ENCODE results near the gene AFM.

Gene AFM

DNA sequence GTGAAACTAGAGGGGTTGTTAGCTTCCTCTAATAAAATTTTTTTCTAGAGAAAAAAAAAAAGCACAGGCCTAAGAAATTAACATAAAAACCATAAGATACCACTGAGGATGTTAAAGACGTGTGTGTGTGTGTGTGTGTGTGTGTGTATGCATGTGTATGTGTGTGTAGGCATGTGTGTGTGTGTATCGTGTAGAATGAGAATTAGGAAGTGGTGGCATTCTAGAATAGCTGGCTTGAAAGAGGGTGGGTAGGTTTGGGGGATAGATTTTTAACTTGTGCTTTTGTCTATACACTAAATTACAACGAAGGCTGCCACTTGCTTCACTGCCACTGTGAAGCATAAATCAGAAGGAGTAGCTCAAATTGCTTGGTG is 22.5 kb upstream of the AFM start:
- no peaks in the 10 kb centered on the region for H3K9me3 Mint-ChIP-seq (ENCODE audit: low read depth)

DNA sequence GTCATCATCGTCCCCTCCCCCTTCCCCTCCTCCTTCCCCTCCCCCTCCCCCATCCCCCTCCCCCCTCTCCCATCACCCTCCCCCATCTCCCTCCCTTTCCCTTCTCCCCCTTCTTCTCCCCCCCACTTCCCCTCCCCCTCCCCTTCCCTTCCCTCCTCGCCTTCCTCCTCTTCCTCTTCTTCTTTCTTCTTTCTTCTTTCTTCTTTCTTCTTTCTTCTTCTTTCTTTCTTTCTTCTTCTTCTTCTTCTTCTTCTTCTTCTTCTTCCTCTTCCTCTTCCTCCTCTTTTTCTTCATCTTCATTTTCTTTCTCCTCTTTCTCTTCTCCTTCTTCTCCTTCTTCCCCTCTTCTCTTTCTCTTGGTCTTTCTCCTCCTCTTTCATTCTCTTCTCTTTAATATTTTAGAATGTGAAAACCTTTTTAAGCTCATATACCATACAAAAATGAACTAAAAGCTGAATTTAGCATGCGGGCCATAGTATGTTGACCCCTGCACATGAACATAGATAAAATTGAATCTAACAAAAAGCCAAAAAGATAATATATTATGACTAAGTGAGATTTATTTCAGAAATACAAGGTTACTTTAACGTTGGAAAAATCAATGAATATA is 20.5 kb upstream of the AFM start:
- H3K27ac Mint-ChIP-seq, result no peak overlapping the region
- no peaks in the 10 kb centered on the region for H3K9me3 Mint-ChIP-seq (ENCODE audit: low read depth)
- no peaks in the 10 kb centered on the region for H3K4me1 Mint-ChIP-seq (ENCODE audit: low read depth)
- H3K4me3 Mint-ChIP-seq, result no peak overlapping the region
- peaks cover 2% of the 10 kb centered on the region for H3K27me3 Mint-ChIP-seq
- no peaks in the 10 kb centered on the region for H3K36me3 Mint-ChIP-seq

More for the DNA sequence above, 22.5 kb upstream of the AFM start:
- Mint-ChIP-seq H3K27ac (no peak overlapping the region), H3K36me3 (no peaks in the 10 kb centered on the region), H3K27me3 (peaks cover 2% of the 10 kb centered on the region), H3K4me1 (ENCODE audit: low read depth) (no peaks in the 10 kb centered on the region), H3K4me3 (no peak overlapping the region)

DNA sequence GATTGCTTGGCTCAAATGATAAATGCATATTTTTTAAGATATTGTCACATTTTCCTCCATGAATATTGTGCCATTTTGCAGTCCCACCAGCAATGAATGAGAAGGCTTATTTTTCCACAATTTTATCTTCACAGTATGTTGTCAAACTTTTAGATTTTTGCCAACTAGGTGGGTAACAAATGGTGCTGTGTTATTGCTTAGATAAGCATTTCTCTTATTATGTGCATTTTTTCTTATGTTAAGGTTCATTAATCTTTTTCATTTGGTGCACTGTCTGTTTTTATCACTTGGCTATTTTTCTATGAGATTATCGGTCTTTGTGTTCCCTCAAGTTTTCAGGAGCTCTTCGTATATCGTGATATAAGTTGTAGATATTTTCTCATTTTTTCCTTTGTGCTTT is 13.4 kb upstream of the AFM start:
- no peaks in the 10 kb centered on the region for H3K36me3 Mint-ChIP-seq
- H3K4me1 Mint-ChIP-seq (ENCODE audit: low read depth), result no peaks in the 10 kb centered on the region
- H3K27ac Mint-ChIP-seq, result no peak overlapping the region
- peaks cover 9% of the 10 kb centered on the region for H3K9me3 Mint-ChIP-seq (ENCODE audit: low read depth)
- no peak overlapping the region for H3K4me3 Mint-ChIP-seq
- H3K27me3 Mint-ChIP-seq, result peaks cover 5% of the 10 kb centered on the region

DNA sequence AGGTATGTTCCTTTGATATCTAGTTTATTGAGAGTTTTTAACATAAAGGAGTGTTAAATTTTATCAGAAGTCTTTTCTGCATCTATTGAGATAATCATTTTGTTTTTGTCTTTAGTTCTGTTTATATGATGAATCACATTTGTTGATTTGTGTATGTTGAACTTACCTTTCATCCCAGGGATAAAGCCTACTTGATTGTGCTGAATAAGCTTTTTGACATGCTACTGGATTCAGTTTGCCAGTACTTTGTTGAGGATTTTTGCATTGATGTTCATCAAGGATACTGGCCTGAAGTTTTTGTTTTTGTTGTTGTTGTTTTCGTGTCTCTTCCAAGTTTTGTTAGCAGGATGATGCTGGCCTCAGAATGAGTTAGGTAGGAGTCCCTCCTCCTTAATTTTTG is 10.8 kb upstream of the AFM start:
- H3K4me1 Mint-ChIP-seq (ENCODE audit: low read depth), result no peaks in the 10 kb centered on the region
- no peaks in the 10 kb centered on the region for H3K36me3 Mint-ChIP-seq
- H3K27ac Mint-ChIP-seq, result no peak overlapping the region
- H3K27me3 Mint-ChIP-seq, result peaks cover 5% of the 10 kb centered on the region
- peaks cover 13% of the 10 kb centered on the region for H3K9me3 Mint-ChIP-seq (ENCODE audit: low read depth)
- no peak overlapping the region for H3K4me3 Mint-ChIP-seq

DNA sequence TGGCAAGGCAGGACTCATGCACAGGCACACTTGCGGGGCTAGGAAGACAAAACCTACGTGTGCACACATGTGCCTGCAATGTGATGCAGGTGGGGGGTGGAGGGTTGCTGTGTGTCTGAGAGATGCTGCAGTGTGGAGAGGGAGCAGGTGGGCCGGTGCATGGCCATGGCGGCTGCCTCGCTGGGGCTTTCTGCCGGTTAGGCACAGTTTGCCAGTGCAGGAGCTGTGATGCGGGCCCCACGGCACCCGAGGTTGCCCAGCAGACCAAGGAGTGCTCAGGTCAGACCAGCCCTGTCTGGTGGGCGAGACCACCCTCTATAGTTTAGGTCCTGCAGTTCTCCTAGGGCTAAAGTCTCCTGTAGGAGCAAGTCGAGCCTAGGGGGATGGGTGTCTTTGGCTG is 4.4 kb upstream of the AFM start:
- no peak overlapping the region for H3K4me3 Mint-ChIP-seq
- no peak overlapping the region for H3K27ac Mint-ChIP-seq
- H3K9me3 Mint-ChIP-seq (ENCODE audit: low read depth), result peaks cover 12% of the 10 kb centered on the region
- no peaks in the 10 kb centered on the region for H3K4me1 Mint-ChIP-seq (ENCODE audit: low read depth)
- no peaks in the 10 kb centered on the region for H3K36me3 Mint-ChIP-seq
- H3K27me3 Mint-ChIP-seq, result peaks cover 6% of the 10 kb centered on the region

DNA sequence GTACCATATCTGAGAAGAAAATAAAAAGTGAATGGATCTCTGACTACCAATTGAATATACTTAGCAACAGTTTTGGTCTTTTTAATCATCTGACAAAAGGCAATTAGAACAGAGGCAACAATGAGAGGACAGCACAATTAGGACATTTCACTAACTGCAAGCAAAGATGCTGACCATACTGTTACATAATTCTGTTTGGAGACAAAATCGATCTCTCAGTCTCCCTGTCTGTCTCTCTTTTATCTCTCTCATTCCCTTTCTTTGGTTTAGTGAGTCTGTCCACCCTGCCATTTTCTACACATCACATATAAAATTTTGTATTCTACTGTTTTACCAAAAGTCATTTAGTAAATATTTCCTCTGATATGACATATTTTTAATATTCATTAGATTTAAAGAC is 2.2 kb upstream of the AFM start:
- H3K9me3 Mint-ChIP-seq (ENCODE audit: low read depth), result no peaks in the 10 kb centered on the region
- no peak overlapping the region for H3K4me3 Mint-ChIP-seq
- H3K27me3 Mint-ChIP-seq, result peaks cover 5% of the 10 kb centered on the region
- H3K27ac Mint-ChIP-seq, result no peak overlapping the region
- no peaks in the 10 kb centered on the region for H3K4me1 Mint-ChIP-seq (ENCODE audit: low read depth)
- no peaks in the 10 kb centered on the region for H3K36me3 Mint-ChIP-seq

DNA sequence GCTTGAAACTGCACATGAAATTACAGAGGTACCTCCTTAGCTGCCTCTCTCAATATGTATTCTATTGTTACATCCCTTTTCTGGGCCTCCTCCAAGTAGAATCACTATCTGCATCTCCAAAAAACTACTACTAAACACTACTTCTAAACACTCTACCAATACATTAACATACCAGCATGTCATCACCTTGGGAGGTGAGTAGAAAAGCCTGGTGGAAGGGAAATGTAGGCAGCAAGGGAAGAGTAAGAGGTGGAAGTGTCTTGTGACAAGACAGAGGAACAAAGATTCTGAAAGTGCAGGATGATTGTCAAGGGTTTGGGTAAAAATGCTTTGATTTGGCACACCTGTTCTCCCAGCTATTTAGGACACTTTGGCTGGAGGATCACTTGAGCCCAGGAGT is 3.5 kb downstream of the AFM start:
- no peak overlapping the region for H3K27ac Mint-ChIP-seq
- H3K4me1 Mint-ChIP-seq (ENCODE audit: low read depth), result no peaks in the 10 kb centered on the region
- no peaks in the 10 kb centered on the region for H3K9me3 Mint-ChIP-seq (ENCODE audit: low read depth)
- peaks cover 7% of the 10 kb centered on the region for H3K27me3 Mint-ChIP-seq
- no peaks in the 10 kb centered on the region for H3K36me3 Mint-ChIP-seq
- no peak overlapping the region for H3K4me3 Mint-ChIP-seq

DNA sequence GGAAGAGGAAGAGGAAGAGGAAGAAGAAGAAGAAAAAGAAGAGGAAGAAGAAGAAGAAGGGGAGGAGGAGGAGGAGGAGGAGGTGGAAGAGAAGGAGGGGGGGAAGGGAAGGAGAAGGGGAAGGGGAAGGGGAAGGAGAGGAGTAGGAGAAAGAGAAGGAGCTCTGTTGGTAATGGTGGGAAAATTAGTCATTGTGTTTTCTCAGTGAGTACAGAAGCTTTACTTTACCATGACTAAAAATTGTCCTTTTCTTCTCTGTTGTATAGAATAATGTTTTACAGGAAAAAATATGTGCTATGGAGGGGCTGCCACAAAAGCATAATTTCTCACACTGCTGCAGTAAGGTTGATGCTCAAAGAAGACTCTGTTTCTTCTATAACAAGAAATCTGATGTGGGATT is 4.1 kb downstream of the AFM start:
- H3K9me3 Mint-ChIP-seq (ENCODE audit: low read depth), result no peaks in the 10 kb centered on the region
- peaks cover 7% of the 10 kb centered on the region for H3K27me3 Mint-ChIP-seq
- H3K4me1 Mint-ChIP-seq (ENCODE audit: low read depth), result no peaks in the 10 kb centered on the region
- no peak overlapping the region for H3K27ac Mint-ChIP-seq
- no peaks in the 10 kb centered on the region for H3K36me3 Mint-ChIP-seq
- no peak overlapping the region for H3K4me3 Mint-ChIP-seq

DNA sequence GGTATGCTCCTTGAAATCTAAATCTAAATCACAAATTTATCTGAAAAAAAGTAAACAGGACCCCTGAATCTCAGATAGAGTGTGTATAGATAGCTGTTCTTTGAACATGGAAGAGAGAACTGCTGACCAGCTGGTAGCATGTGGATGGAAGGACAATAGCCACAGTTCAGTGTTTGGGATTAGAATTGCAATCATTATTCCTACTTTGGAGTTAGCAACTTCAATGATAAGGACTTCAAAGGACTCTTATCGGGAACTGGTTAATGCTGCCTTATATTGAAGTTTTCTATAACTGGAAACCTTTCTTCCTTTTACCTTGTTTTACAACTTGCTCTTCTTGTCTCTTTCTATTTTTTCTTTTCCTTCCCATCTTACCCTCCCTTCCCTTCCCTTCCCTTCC is 5.0 kb downstream of the AFM start:
- Mint-ChIP-seq H3K9me3 (ENCODE audit: low read depth) (no peaks in the 10 kb centered on the region), H3K27me3 (peaks cover 5% of the 10 kb centered on the region), H3K4me1 (ENCODE audit: low read depth) (no peaks in the 10 kb centered on the region), H3K27ac (no peak overlapping the region), H3K36me3 (no peaks in the 10 kb centered on the region), H3K4me3 (no peak overlapping the region)

DNA sequence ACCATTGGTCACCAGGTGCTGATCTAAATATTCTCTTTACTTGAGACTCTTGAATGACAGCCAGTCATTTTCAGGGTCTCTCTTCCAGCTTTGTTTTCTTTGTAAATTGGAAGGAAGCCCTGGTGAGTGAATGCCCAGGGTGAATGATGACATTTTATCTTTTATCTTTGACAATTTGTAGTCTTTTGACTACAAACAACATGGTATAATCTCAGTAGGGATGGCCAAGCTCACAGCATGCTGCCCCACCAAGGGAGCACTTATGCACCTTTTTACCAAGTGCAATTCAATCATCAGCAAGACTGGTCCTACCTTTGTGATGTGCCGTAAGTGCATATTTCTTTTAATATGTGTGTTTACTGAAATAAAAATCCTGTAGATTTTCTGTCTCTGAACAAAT is 5.7 kb downstream of the AFM start:
- H3K9me3 Mint-ChIP-seq (ENCODE audit: low read depth), result no peaks in the 10 kb centered on the region
- no peaks in the 10 kb centered on the region for H3K4me1 Mint-ChIP-seq (ENCODE audit: low read depth)
- peaks cover 5% of the 10 kb centered on the region for H3K27me3 Mint-ChIP-seq
- H3K27ac Mint-ChIP-seq, result no peak overlapping the region
- no peak overlapping the region for H3K4me3 Mint-ChIP-seq
- no peaks in the 10 kb centered on the region for H3K36me3 Mint-ChIP-seq

DNA sequence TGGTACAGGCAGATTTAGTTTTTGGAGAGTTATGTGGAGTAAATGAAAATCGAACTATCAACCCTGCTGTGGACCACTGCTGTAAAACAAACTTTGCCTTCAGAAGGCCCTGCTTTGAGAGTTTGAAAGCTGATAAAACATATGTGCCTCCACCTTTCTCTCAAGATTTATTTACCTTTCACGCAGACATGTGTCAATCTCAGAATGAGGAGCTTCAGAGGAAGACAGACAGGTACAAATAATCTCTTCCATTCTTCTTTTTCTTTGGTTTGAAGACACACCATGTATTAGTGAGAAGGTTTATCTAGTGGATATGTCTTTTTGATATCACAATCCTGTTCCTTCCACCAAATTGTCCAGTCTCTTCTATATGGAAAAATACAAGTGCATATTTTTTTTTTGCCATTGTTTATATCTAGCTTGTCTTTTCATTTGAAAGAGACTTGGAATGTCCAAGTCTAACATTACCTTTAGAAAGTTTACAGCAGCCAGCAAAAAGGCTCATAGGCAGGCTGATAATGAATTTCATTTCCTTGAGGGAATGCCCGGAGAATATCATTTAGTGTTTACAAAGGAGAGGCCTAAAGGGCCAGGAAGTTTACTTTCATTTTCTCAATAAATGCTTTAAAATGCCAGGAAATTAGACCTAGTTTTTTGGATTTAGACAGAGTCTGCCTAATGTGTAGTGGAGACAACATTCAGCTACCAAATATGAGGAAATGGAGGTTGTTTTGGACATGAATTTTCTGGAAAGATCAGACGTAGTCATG is 18.6 kb downstream of the AFM start:
- no peaks in the 10 kb centered on the region for H3K4me1 Mint-ChIP-seq (ENCODE audit: low read depth)
- H3K9me3 Mint-ChIP-seq (ENCODE audit: low read depth), result no peaks in the 10 kb centered on the region
- no peaks in the 10 kb centered on the region for H3K27me3 Mint-ChIP-seq
- no peak overlapping the region for H3K4me3 Mint-ChIP-seq
- no peak overlapping the region for H3K27ac Mint-ChIP-seq
- no peaks in the 10 kb centered on the region for H3K36me3 Mint-ChIP-seq

DNA sequence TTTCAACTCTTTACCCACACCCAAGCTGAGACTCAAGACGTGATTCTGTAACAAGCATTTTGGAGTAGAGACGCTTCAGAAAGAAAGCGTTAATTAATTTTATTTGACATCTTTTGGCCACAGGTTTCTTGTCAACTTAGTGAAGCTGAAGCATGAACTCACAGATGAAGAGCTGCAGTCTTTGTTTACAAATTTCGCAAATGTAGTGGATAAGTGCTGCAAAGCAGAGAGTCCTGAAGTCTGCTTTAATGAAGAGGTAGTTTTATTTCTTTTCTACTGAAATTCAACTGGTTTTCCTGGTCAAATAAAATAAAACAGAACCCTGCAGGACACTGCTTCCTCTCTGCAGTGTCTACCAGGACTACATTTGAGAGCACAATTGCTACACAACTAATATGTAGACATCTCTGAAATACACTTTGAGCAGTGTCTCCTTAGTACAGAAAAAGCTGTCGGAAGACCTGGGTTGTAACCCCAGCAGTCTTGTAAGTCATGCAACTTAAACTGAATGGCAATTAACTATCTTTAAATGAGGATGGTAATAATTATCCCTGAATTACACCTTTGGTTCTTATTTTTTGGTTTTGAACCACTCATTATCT is 20.2 kb downstream of the AFM start:
- H3K9me3 Mint-ChIP-seq (ENCODE audit: low read depth), result no peaks in the 10 kb centered on the region
- no peaks in the 10 kb centered on the region for H3K36me3 Mint-ChIP-seq
- no peaks in the 10 kb centered on the region for H3K4me1 Mint-ChIP-seq (ENCODE audit: low read depth)
- H3K4me3 Mint-ChIP-seq, result no peak overlapping the region
- H3K27me3 Mint-ChIP-seq, result no peaks in the 10 kb centered on the region
- no peak overlapping the region for H3K27ac Mint-ChIP-seq

DNA sequence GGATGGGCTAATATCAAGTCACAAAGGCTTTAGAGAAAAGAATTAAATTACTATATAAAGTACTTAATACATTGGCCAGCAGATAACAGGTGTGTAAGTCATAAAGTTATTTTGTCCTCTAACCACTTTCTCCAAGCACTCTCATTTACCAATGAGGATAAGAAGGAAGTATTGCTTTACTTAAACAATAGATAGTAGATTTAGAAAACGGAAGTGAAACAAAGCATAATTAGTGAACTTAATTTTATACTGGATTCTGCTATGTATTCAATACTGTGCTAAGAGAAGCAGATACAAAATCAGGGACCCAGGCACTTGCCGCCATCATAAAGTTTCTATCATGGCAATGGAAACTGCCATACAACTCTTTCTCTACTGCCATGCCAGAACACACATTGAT is 24.0 kb downstream of the AFM start:
- H3K36me3 Mint-ChIP-seq, result no peaks in the 10 kb centered on the region
- H3K27me3 Mint-ChIP-seq, result no peaks in the 10 kb centered on the region
- no peaks in the 10 kb centered on the region for H3K9me3 Mint-ChIP-seq (ENCODE audit: low read depth)
- no peak overlapping the region for H3K4me3 Mint-ChIP-seq
- H3K4me1 Mint-ChIP-seq (ENCODE audit: low read depth), result no peaks in the 10 kb centered on the region
- H3K27ac Mint-ChIP-seq, result no peak overlapping the region

DNA sequence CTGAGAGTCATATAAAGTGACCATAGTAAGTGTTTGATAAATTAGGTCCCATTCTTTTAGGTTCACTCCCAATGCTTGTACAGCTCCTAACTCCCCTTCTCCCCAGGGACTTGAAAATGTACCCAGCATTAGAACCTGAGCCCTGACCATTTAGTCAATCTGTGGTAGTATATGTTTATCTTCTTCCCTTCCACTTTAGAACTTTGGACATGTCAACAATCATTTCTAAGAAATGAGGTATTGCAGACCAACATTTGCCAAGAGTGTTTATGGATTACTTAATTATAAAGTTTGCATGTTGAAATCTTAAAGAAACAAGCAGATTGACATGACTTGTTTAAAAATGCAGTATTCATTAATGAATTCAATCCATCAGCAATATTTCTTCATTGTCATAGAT is 26.0 kb downstream of the AFM start:
- Mint-ChIP-seq H3K27me3 (no peaks in the 10 kb centered on the region), H3K9me3 (ENCODE audit: low read depth) (no peaks in the 10 kb centered on the region), H3K27ac (no peak overlapping the region), H3K36me3 (no peaks in the 10 kb centered on the region), H3K4me1 (ENCODE audit: low read depth) (no peaks in the 10 kb centered on the region), H3K4me3 (no peak overlapping the region)

DNA sequence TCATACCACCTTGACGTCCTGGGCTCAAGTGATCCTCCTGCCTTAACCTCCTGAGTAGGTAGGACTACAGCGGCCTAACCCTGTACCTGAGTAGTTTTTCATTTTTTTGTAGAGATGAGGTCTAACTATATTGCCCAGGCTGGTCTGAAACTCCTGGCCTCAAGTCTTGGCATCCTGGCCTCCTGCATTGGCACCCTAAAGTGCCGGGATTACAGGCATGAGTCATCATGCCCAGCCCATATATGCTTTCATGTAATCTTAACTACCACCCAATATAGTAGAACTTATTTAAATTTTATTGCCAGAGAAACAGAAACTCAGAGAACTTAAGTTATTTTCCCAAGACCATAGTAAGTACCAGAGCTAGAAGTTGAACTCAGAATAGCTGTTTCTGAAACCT is 27.1 kb downstream of the AFM start:
- Mint-ChIP-seq H3K4me1 (ENCODE audit: low read depth) (no peaks in the 10 kb centered on the region), H3K4me3 (no peak overlapping the region), H3K27me3 (no peaks in the 10 kb centered on the region), H3K9me3 (ENCODE audit: low read depth) (no peaks in the 10 kb centered on the region), H3K27ac (no peak overlapping the region), H3K36me3 (no peaks in the 10 kb centered on the region)

DNA sequence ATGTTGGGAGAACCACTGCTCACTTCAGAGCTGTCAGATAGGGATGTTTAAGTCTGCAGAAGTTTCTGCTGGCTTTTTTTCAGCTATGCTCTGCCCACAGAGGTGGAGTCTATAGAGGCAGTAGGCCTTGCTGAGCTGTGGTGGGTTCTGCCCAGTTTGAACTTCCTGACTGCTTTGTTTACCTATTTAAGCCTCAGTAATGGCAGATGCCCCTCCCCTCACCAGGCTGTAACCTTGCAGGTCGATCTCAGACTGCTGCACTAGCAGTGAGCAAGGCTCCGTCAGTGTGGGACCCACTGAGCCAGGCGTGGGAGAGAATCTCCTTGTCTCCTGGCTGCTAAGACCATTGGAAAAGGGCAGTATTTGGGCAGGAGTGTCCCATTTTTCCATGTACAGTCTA is 36.8 kb downstream of the AFM start:
- Mint-ChIP-seq H3K9me3 (ENCODE audit: low read depth) (peaks cover 4% of the 10 kb centered on the region), H3K4me3 (no peak overlapping the region), H3K27ac (no peak overlapping the region), H3K27me3 (peaks cover 4% of the 10 kb centered on the region), H3K4me1 (ENCODE audit: low read depth) (no peaks in the 10 kb centered on the region), H3K36me3 (no peaks in the 10 kb centered on the region)

Data from activated naive CD8-positive, alpha-beta T cell (primary cell).